Measurements from ENCODE around the gene CSPG5. TPM values are rescaled to one million over a fixed set of nuclear protein-coding genes. Genes with fewer than 3 reads are reported as not detected.

The CSPG5 gene
- total RNA-seq, 1 donor = 0.10 TPM

Other genes with a start within 250 kb of the CSPG5 start
- 14.9 TPM for gene PTPN23, start 197.8 kb downstream of the CSPG5 start, total RNA-seq
- gene SCAP, start 102.9 kb downstream of the CSPG5 start, total RNA-seq = 31.9 TPM
- 7.8 TPM for gene ELP6, start 65.2 kb downstream of the CSPG5 start, total RNA-seq
- gene SMARCC1, start 203.0 kb upstream of the CSPG5 start, total RNA-seq = 57.0 TPM
- gene DHX30, start 224.3 kb upstream of the CSPG5 start, total RNA-seq = 49.1 TPM